GM21529 (cell line): ENCODE measurements around the gene HELZ.
A peak's percentile ranks its signal among the peaks of the same experiment; 100 is the strongest.

Experiments used
- ATAC-seq: cut with Tn5 transposase; IDR thresholded peaks from one replicate; pipeline ENCODE4 v1.9.1; 2021; ENCODE audit not compliant: unreplicated experiment

HELZ gene

DNA sequence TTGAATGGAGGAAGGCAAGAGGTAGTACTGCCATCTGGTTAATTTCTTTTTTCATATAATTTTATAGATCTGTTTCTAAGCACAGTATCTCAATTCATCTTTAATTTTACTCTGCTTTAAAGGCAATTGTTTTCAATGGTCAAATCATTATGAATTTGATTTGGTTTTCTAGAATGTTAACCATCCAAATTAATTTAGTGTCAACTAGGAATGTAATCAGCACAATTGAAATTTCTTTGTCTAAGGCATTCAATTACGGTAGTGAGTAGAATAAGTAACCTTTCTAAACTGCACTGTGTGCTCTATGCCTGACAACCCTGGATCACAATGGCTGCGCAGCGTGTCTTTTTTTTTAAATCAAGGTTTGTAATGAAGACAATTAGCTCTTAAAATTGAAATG, 156.4 kb downstream of the HELZ start:
- ATAC-seq, result no peak

DNA sequence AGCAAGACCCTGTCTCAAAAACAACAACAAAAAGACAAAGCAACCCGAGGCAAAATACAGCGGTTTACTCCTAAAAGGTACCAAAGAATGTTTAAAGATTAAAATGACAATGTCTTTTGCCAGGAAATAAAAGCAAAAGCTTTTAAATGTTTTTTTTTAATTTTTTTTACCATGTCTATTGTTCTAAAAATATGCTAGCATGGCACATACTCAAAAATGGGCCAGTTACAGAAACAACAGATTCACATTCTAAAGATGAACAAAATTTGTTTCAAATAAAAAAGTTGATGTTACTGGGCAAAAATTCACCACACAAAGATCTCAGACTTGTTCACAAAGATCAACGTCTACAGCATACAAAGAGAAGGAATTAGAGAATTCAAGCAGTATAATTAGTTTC, 159.6 kb downstream of the HELZ start:
- ATAC-seq, result no peak

DNA sequence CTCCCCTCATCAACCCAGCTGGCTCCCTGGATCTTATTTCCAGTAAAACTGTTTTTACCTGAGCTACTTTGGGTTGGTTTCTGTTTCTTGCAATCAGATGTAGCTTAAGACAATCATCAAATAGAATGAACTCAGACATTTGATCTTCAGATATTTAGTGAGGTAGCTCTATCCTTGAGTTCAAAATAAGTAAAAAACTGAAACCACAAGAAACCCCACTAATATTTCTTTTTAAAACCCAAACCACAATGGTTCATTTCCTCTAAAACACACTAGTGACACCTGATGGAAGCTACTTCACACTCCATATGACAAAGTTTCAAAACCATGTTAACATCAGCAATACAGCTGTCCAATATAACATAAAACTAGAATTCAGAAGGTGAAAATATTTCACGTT, 162.9 kb downstream of the HELZ start:
- ATAC-seq, result peak; percentile 82

DNA sequence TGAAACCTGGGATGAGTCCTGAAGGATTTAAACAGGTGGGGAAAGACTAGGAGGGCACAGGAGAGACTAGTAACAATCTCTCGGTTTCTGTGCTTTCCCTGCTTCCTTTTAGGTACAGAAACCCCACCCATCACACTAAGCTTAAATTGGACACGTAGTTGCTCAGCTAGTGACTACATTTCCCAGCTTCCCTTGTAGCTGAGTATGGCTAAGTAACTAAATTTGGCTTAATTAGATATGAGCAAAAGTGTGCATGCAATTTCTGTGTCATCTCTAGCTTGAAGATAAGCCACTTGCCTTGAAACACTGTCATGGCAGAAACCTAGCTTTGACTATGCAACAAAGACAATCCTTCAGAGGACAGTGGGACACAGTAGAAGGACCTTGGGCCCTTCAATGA, 164.2 kb downstream of the HELZ start:
- no peak for ATAC-seq

DNA sequence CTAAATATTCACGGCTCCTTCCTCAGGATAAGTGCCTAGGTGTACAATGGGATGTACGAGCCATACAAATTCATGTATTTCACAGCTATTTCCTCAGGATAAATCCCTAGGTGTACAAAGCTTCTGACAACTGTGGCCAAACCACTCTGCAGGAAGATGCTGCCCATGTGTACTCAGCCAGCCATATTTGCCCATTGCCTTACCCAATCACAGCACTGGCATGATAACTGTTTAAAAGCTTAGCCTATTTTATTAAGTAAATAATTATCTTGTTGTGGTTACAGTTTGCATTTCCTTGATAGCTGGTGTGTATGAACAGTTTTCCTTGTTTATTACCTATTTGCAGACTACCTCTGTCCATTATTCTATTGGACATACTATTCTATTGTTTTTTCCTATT, 165.5 kb downstream of the HELZ start:
- no peak for ATAC-seq

DNA sequence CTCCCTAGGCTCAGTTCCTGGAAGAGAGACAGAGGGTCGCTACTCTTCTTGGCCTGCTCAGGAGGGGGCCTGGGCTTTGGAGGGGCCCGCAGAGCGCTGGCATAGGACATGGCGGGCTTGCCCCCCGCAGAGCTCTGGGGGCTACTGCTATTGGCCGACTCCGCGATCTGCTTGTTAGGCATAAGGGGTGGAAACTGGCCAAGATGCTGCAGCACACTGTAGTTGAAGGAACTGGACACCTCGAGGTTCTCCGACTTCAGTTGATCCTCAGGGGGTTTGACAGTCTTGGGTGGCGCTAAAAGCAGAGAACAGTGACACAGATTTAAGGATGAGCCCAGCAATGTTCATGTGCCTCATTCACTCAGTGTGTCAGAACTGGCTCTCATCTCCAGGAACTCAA, 166.7 kb downstream of the HELZ start:
- no peak for ATAC-seq

DNA sequence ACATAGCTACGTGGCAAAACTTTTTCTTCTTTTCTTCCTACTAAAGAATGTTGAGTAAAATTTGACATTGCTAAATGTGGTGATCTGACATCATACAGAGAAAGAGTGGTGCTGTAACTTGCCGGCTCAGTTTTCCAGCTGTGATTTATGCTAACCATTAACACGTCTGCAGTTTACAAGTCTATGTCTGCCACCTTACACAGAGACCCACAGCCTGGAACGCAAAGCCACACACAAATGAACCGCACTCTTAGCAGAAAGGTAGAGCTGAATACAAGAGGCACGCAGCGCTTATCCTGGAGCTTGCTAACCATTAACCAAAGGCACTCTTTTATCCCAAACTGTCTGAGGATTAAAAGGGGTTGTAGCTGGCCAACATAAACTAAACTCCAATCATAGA, 168.7 kb downstream of the HELZ start:
- ATAC-seq, result no peak

DNA sequence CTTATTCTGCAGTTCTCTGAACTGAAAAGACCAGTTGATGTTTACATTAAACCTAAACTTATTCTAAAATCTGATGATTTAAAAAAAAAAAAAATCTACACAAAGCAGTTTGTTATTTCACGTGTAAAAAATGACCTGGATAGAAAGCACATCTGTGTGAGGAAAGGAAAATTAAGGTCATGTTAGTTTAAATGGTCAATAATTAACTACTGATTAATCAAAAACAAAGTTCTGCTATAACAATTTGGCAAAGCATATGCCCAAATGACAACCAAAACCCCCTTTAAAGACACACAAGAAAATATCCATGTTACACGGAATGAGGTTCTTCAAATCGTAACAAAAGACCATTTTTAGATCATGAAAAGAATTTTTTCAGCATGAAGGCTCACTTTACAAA, 170.2 kb downstream of the HELZ start:
- no peak for ATAC-seq

DNA sequence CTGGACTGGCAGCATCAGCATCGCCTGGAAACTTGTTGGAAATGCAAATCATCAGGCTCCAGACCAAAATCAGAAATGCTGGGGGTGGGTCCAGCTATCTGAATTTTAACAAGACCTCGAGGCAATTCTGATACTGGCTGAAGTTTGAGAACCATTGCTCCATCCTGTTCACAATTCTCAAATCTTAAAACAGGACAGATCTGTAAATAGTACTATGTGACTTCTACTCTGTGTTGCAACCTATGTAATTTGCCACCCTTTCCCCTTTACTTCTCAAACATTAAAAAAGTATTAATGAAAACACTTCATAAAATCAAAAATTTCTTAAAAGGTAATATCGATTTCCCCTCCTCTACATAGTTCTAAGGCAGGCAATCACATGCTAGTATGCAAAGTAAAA, 172.1 kb downstream of the HELZ start:
- ATAC-seq, result no peak

DNA sequence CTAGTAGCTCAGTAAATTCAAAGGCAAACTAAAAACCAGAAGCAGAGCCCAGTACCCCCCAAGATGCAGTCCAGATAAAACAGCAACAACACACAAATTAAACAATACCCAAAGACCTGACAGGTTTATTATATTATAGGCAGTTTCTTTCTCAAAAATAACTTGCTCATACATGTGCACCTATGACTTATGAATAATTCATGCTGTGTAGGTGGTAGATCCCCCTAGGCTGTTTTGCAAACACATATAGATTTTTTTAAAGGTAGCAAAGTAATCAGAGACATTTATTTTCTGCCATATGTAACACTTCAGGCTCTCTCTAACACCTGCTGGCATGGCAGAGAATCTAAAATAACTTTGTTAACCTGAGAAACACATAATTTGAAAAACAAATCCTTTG, 173.4 kb downstream of the HELZ start:
- no peak for ATAC-seq

DNA sequence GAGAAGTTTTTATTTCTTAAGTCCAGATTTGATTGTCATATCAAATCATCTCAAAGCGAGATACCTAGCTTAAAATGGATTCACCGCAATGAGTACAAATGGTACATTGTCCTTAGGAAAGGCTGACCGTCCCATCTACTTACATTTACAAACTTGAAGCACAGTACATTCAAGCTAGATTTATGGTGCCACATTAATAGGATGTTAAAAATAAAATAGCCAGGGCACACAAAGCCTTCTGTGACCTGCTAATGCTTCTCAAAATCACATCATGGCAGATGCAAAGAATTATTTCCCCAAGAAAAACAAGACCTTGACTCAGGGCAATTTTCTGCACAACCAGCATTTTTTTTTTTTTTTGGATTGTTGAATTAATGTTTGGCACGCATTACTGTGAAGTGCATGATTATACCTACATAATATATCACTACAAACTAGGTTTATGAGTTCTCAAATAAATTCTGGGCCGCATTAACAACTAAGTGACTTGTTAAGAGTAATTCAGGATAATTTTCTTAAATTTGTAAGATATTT, 175.3 kb downstream of the HELZ start:
- ATAC-seq, result no peak

DNA sequence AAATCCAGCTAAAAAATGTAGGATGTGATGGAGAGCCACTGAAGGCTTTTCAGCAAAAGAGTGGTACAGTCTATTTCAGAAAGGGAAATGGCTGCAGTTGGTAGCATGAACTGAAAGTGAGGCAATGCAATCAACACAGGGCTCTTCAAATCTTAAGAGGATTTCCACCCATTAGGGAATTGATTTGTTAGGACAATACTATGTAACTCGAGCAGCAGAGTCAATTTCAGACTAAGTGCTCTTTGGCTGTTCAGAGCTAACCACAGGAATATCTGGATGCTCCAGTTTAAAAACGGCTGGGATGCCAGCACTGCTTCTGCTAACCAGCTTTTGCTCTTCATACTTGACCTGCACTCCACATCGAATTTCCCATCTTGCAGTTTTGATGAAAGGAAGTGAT, 176.0 kb downstream of the HELZ start:
- ATAC-seq, result no peak

DNA sequence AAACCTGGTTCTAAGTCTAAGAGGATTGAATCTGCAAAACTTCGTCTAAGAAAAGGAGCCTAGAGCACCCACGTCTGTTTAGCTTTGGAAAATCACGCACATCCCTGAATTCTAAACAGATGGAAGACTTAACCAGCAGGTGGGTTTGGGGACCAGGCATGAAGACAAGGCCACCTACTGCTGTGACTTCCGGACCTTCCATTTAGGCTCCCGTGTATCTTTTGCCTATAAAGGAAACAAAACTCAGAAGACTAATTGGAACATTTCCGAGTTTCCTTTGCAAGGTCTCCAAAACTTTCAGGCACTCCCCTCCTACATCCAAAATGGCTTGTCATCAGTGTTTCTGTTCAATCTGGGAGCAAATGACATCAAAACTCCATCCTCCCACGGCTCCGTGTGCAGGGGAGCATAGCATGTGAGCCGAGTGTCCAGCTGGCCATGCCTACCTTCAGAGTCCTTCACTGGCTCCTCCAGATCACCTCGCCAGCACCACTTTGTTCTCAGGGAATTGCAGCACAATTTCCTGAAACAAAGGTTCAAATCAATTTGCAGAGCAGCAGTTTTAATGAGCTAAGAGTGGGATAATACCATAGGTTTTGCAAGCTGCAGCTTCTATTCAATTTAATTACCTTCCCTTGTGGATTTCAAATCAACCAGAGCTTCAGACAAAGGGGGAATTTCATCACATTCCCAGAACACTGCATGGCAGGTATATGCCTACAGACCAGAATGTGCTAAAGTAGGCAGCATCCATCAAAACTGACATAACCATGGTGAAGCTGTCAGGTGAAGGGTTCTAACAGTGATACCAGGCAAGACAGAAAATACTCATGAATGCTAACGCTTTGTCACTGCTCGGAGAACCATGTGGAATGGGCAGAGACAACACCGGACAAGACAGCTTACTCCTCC, 177.2 kb downstream of the HELZ start:
- no peak for ATAC-seq

DNA sequence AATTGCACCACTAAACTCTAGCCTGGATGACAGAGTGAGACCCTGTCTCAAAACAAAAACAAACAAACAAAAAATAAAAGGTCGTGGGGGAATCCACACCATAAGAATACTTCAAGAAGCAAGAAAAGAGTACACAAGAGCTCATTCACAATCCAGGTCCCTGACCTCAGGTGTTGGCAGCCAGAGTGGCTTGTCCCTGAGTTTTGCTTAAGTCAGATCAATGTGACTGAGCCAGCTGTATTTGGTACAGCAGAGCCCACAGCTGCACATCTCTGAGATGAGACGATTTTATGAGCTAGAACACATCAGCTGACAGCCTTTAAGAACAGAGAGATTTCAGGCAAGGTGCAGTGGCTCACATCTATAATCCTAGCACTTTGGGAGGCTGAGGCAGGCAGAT, 178.3 kb downstream of the HELZ start:
- no peak for ATAC-seq

DNA sequence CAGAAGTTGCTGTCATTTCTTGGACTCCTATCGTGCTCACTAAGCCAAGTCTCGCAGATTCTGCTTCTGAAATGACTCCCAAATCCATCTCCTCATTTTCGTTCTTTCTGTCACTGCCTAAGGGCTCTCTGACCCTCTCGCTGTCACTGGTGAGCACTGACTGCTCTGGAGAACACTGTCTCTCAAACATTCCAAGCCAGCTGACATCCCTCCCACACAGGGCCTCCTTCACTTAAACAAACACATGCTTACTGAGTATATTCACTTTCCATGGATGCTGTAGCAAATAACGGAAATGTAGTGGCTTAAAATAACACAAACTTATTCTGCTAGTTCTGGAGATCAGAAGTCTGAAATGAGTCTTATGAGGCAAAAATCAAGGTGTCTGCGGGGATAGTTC, 181.9 kb downstream of the HELZ start:
- no peak for ATAC-seq

DNA sequence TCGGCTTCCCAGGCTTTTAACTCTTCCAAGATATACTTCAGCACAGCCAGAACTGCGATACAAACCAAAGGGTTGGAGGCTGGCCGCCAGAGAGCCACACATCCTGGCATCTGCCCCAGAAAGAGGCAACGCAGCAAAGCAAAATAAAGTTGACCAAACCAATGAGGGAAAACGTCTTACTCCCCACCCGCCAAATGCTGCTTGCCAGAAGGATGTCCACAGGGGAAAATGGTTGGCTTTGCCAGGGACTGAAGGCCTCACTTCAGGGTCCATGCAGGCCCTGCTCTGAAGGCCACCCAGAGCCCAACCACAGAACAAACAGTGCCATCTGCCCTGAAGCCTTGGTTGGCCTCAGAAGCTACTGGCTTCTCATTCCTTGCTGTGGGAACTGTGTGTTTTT, 185.6 kb downstream of the HELZ start:
- no peak for ATAC-seq

DNA sequence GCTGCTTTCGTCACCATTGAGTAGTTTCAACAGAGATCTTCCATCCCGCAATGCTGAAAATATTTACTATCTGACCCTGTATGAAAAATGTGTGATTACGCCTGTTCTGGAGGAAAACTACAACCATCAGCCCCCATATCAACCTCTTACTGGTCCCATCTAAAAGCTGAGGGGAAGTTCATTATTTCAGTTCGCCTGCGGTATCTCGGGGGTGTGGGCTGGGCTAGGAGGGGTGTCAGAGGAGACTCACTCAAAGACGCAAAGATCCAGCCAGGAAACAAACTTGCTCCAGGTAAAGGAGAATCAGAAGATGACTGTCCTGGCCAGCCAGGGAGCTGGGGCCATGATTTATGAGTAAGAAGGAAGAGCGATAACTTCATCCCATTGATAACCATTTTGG, 187.0 kb downstream of the HELZ start:
- no peak for ATAC-seq

DNA sequence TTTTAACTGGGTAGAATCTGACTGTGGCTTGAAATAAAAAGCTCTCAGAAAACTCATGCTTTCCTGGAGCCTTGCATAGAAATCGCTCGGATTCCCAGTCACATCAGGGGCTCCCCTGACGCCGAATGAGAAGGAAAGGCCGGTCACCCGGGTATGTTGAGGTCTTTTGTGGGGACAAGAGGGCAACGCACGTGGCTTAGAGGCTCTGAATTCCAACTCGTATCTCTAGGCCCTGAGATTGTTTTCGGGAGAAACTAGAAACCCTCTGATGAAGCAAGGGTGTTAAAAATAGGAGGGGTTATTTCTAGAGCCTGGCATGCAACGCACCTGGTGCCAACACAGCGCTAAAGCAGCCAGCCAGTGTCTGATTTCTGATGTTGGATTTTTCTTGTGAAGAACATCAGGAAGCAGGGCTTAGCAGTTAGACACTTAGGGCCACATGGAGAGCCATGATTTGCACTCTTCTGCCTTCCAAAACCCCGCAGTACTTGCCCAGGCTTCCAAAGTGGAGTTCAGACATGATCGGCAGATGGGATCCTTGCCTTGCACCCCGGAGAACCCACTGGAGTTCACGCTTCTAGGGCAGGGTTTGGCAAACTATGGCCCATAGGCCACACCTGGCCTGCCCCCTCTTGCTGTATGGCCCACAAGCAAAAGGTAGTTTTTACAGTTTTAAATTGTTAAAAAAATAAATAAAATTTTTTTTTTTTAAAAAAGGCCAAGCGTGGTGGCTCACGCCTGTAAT, 188.1 kb downstream of the HELZ start:
- no peak for ATAC-seq

DNA sequence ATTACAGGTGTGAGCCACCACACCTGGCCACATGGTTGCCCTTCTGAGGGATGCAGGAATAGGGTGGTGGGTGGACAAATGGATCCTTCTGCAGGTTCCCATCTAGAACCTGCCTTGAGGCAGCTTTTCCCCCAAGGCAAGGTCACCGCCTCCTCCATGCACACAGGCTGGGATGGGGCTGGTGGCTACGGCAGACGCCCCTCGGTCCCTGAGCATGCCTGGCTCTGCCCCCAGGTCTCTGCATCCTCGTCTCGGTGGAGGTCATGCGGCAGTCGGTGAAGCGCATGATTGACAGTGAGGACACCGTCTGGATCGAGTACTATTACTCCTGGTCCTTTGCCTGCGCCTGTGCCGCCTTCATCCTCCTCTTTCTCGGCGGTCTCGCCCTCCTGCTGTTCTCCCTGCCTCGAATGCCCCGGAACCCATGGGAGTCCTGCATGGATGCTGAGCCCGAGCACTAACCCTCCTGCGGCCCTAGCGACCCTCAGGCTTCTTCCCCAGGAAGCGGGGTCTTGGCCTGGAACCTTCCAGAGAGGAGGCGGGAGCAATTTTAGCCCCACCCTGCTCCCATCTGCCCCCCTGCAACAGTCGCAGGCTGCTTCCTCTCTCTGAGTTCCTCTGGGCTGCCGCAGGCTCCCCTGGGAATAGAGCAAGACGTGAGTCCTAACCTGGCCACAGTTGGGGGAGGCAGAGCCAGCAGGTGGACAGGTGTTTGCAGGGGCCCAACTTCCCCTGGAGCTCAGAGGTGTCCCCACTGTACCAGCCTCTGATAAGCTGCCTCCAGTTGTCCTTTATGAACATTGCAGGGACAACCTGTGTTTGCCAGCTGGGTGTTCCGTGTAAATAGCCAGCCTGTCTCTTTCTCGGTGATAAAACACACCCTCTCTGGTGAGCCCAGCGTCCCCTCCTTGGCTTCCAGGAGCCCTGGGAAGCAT, 188.9 kb downstream of the HELZ start:
- ATAC-seq, result no peak

DNA sequence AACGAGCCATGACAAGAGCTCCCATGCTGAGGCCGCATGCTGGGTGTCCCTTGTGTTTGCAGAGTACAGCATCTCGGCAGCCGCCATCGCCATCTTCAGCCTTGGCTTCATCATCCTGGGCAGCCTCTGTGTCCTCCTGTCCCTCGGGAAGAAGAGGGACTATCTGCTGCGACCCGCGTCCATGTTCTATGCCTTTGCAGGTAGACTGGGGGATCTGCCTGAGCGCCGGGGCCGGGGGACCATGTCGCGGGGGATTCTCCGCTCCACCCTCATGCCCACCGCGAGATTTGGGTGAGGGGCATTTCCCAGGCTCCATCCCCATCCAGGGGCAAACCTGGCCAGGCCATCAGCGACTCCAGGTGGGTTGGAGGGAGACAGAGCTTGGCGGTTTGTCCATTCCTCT, 190.0 kb downstream of the HELZ start:
- no peak for ATAC-seq

DNA sequence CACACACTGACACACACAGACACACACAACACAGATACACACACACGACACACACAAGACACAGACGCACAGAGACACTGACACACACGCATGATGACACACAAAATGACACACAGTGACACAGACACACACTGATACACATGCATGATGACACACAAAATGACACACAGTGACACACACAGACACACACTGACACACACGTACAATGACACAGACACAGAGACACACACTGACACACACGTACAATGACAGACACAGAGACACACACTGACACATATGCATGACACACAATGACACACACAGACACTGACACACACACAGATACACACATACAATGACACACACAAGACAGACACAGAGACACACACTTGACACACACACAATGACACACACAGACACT, 190.4 kb downstream of the HELZ start:
- ATAC-seq, result no peak
